ENCODE data around the gene EFCAB3.
A peak's percentile ranks its signal among the peaks of the same experiment; 100 is the strongest.
"Not testable (repeated sequence)": the region's sequence is repeated elsewhere in the genome, so short reads cannot be mapped to it uniquely, and the experiment has no call there.

EFCAB3 gene

DNA sequence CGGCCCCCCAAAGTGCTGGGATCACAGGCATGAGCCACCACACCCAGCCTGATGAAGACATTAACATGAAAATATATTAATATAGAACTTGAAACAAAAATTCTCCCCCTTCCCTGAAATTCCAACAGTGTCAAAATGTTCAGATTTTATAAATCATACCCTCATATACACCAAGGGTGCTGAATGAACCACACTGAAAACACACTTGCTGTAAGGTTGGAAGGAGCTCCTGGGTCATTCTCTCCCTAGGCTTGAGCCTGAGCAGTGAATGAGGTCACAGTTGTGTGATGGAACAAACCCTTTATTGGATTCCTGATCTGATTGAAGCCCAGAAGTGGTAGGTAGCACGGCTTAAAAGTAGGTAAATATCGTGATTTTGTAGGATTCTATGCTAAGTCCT lies at the start of gene EFCAB3:
EFCAB3 (plus strand) TSS at position 301 of the 400 bp plus-strand sequence. CDS start 2,427 bp downstream, outside the sequence.
- no peak for DNase-seq (ENCODE audit: low read depth)

DNA sequence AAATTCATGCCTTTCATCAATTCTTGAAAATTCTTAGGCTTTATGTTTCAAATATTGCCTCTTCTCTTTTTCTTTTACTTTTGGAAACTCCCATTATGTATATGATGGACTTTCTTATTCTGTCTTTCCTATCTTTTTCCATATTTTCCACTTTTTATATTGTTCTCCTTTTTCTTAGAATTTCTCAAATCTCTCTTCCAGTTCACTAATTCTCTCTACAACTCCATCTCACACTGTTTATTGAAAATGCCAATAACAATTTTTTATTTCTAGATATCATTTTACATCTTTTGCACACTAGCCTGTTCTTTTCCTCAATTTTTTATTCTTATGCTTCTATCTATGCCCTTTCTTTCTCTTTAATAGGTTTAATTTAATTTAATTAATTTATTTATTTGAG lies 43.8 kb upstream of the EFCAB3 start:
- DNase-seq (ENCODE audit: low read depth) = no peak

DNA sequence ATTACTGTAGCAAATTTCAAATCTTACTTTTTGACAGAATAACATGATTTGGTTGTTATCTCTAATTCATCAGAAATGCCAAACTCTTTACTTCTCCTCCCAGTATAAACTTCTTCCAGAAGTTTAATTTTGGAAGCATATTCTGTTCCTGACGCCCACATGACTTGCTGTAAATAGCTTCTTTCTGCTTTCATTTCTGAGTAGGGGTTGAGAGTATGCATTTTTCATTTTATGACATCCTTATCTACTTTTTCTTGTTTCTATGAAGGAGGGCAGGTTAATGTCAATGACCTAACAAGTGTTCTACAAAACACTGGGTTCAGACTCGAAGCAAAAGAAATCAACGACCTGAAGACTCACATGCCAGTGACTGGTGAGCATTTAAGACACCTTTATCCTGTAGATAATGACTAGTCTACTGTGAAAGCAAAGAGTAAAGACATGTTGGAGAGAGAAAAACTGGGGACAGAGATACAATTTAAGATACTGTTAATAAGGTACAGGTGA lies 36.5 kb upstream of the EFCAB3 start:
- DNase-seq (ENCODE audit: low read depth) = no peak

GRCh38 chr17:62351176-62351575 lies 29.2 kb upstream of the EFCAB3 start:
- DNase-seq (ENCODE audit: low read depth) = no peak

DNA sequence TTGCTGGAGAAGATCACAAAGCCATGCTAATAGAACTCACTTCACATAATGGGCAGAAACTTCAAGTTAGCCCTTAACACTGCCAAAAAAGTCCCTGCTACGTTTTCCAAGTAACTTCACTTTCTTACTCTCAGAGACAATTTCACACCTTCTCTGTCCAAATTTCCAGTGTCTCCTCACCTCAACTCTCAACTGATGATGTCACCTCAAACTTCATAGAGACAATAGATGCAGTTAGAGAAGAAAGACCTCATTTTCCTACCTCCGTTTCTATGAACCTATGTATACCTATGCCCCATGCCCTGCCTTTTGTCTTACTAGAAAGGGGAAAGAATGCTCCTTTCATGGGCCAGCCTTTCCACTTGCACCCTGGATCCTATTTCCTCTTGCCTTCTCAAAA lies 14.2 kb upstream of the EFCAB3 start:
- no peak for DNase-seq (ENCODE audit: low read depth)

- no peak for DNase-seq (ENCODE audit: low read depth)
Measured at GRCh38 chr17:62381561-62381960, 1.2 kb downstream of the EFCAB3 start.

DNA sequence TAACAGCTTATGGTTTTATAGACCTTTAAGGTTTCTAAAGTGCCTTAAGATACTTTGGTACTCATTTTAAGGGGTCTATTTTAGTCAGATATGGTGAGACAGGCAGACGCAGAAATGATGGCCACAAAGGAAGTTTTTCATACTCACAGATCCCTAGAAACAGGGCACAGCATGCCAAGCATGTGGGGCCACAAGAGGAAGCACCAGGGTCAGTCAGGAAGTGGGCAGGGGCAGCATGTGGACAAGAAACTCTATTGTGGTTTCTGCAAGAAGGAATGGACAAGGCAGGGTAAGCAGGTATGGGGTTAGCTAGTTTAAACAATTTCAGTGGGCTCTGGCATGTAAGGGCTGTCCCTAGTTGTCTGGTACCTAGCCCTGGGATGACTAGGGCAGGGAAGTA lies 8.5 kb downstream of the EFCAB3 start:
- no peak for DNase-seq (ENCODE audit: low read depth)

GRCh38 chr17:62392908-62393307 lies 12.6 kb downstream of the EFCAB3 start:
- no peak for DNase-seq (ENCODE audit: low read depth)

GRCh38 chr17:62398891-62399290 lies 18.5 kb downstream of the EFCAB3 start:
- DNase-seq (ENCODE audit: low read depth) = no peak

- DNase-seq (ENCODE audit: low read depth) = no peak
Measured at GRCh38 chr17:62405451-62405850, 25.1 kb downstream of the EFCAB3 start.

DNA sequence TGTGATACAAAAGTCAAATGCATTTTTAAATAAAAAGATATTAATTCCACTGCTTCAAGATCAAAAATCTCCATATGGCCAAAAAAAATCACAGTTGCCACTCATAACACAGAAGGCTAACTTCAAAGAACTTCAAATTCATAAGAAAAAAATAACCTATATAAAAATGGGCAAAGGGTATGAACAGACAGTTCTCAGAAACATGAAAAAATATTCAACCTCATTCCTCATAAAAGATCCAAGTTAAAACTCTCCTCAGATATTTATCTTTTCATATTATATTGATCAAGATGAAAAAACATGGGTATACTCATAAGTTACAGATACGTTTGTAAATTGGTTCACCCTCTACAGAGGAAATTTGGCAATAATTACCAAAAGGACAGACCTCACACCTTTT lies 32.7 kb downstream of the EFCAB3 start:
- DNase-seq (ENCODE audit: low read depth) = not testable (repeated sequence)

GRCh38 chr17:62423647-62424461 lies 43.5 kb downstream of the EFCAB3 start, which contains the start of gene METTL2A:
METTL2A (plus strand) TSS chr17:62423897; CDS start chr17:62423903, 6 bp downstream.
- peak; percentile 77 for DNase-seq (ENCODE audit: low read depth)

DNA sequence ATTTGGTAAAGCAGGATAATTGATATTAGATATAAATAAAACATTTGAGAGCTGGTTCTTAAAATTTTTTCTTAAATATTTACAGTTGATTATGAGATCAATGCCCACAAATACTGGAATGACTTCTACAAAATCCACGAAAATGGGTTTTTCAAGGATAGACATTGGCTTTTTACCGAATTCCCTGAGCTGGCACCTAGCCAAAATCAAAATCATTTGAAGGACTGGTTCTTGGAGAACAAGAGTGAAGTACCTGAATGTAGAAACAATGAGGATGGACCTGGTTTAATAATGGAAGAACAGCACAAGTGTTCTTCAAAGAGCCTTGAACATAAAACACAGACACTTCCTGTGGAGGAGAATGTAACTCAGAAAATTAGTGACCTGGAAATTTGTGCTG lies 45.9 kb downstream of the EFCAB3 start:
- not testable (repeated sequence) for DNase-seq (ENCODE audit: low read depth)

GRCh38 chr17:62435251-62435650 lies 54.9 kb downstream of the EFCAB3 start:
- DNase-seq (ENCODE audit: low read depth) = not testable (repeated sequence)

DNA sequence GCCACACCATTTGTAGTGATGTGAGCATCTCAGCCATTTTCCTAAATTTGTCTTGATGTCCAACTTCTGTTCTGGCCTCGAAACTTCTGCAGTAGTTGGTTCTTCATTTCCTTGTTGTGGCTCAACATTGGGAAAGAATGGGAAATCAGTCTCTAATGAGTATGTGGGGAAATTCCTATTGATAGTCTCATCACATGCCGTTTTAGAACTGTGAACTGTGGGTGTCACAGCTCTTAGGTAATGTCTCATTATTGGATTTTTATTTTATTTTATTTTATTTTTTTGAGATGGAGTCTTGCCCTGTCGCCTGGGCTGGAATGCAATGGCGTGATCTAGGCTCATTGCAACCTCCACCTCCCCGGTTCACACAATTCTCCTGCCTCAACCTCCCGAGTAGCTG lies 60.8 kb downstream of the EFCAB3 start:
- not testable (repeated sequence) for DNase-seq (ENCODE audit: low read depth)

DNA sequence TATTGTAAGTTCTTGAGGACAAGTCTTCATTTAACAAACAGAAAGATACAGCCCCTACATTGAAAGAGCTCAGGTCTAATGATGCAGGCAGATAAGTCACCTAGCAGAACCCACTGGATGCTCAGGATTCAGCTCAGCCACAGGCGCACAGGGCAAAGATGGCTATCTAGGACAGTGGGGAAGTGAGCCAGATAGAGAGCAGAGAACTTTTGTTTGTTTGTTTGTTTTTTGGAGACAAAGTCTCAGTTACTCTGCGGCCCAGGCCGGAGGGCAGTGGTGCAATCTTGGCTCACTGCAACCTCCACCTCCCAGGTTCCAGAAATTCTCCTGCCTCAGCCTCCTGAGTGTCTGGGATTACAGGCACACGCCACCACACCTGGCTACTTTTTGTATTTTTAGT lies 63.7 kb downstream of the EFCAB3 start:
- no peak for DNase-seq (ENCODE audit: low read depth)

- not testable (repeated sequence) for DNase-seq (ENCODE audit: low read depth)
Measured at GRCh38 chr17:62445791-62446190, 65.4 kb downstream of the EFCAB3 start.

- DNase-seq (ENCODE audit: low read depth) = not testable (repeated sequence)
Measured at GRCh38 chr17:62452195-62452594, 71.8 kb downstream of the EFCAB3 start.

DNA sequence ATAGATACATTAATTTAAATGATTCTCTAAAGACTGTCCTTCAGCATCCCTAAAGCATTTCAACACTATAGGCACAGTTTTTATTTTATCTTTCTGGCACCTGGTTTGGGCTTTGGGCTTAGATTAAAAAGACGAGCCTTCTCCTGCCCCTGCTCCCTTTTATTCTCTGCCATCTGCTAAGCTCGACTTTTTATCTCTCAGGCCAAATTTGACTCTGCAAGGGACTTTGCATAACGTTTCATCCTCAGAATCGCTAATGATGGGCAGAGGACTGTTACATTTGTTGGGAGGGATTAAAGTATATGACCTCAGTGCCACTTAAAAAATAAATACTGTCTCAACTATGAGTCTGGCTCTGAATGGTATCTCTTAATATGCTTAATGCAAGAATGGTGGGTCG lies 72.7 kb downstream of the EFCAB3 start:
- not testable (repeated sequence) for DNase-seq (ENCODE audit: low read depth)

DNA sequence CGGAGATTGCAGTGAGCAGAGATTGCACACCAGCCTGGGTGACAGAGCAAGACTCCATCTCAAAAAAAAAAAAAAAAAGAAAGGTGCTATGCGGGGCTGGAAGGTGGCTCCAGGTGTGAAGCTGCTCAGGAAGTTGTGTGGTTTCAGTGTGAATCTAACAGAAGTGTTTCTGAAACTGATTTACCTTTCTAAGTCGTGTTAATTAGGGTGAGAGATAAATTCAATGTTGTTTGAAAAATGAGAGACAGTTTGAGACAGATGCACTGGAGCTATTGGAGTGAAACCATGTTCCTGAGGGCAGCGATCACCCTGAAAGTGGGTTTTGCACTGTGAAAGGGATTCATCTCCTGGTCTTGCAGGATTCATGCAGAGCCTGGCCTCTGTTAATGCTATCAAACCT lies 73.3 kb downstream of the EFCAB3 start:
- DNase-seq (ENCODE audit: low read depth) = not testable (repeated sequence)

GRCh38 chr17:62454111-62454510 lies 73.8 kb downstream of the EFCAB3 start:
- DNase-seq (ENCODE audit: low read depth) = not testable (repeated sequence)

DNA sequence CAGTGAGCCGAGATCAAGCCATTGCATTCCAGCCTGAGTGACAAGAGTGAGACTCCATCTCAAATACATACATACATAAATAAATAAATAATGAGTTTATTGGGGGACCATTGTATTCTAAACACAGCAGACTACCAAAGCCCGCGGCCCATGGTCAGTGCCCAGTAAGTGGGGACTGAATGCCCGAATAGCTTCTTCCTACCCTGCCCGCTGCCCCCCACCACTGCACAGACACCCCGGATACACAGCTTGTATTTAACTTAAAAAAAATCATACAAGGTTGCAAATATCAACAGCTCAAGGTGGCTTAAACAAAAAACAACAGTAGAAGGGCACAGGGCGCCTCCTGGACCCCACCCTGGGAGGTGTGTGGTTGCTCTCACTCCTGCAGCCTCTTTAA lies 75.7 kb downstream of the EFCAB3 start:
- no peak for DNase-seq (ENCODE audit: low read depth)

DNA sequence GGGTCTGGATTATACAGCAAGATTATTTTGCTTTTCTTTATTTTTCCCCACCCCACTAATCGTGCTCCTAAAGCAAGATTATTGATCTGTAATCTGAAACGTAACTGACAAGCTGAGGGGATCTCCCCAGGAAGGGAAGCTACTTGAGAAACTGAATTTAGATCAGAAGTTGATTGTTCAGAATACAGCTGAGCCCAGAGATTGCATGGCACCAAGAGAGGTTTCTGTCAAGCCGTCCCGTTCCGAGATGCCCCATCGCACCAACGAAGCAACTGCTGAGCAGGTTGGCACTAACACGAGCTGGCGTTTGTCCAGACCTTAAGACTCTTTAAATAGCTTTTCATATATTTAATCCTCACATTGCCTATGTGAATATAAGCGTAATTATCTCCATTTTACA lies 78.1 kb downstream of the EFCAB3 start:
- not testable (repeated sequence) for DNase-seq (ENCODE audit: low read depth)

GRCh38 chr17:62464422-62464821 lies 84.1 kb downstream of the EFCAB3 start:
- DNase-seq (ENCODE audit: low read depth) = not testable (repeated sequence)
